Ishikawa (cell line): ENCODE data around the gene PARD3B.

Experiments
- CEBPB ChIP-seq: IDR thresholded peaks from 2 replicates; pipeline ENCODE4 v1.6.1; 2012
- CREB1 ChIP-seq: IDR thresholded peaks from 2 replicates; pipeline ENCODE4 v1.6.1; 2012; ENCODE audit warnings: low read depth
- EGR1 ChIP-seq: IDR thresholded peaks from 2 replicates; pipeline ENCODE4 v1.6.1; 2012
- EP300 ChIP-seq: IDR thresholded peaks from 2 replicates; pipeline ENCODE4 v1.6.1; 2012; ENCODE audit warnings: borderline replicate concordance
- FOXM1 ChIP-seq: IDR thresholded peaks from 2 replicates; pipeline ENCODE4 v1.6.1; 2012; ENCODE audit warnings: low read depth, borderline replicate concordance
- MAX ChIP-seq: IDR thresholded peaks from 2 replicates; pipeline ENCODE4 v1.6.1; 2012
- NFIC ChIP-seq: IDR thresholded peaks from 2 replicates; pipeline ENCODE4 v1.6.1; 2012
- RAD21 ChIP-seq: IDR thresholded peaks from 2 replicates; pipeline ENCODE4 v1.6.1; 2012; ENCODE audit warnings: low read depth
- REST ChIP-seq: IDR thresholded peaks from 2 replicates; pipeline ENCODE4 v1.6.1; 2012; ENCODE audit warnings: low read depth, mild to moderate bottlenecking
- TAF1 ChIP-seq: IDR thresholded peaks from 2 replicates; pipeline ENCODE4 v1.6.1; 2012; ENCODE audit warnings: low read depth, mild to moderate bottlenecking
- TEAD4 ChIP-seq: IDR thresholded peaks from 2 replicates; pipeline ENCODE4 v1.6.1; 2012
- USF1 ChIP-seq: IDR thresholded peaks from 2 replicates; pipeline ENCODE4 v1.6.1; 2012
- YY1 ChIP-seq: IDR thresholded peaks from 2 replicates; pipeline ENCODE4 v1.6.1; 2012; ENCODE audit warnings: low read depth
- ZBTB7A ChIP-seq: IDR thresholded peaks from 2 replicates; pipeline ENCODE4 v1.6.1; 2012; ENCODE audit warnings: low read depth

GRCh38 chr2:205574001-205574400, 1028.7 kb downstream of the PARD3B start:
- TF ChIP-seq TAF1 = no peak
- TF ChIP-seq FOXM1 = no peak
- no peak for TF ChIP-seq MAX
- no peak for TF ChIP-seq YY1
- TF ChIP-seq EP300 = no peak
- no peak for TF ChIP-seq NFIC
- no peak for TF ChIP-seq REST
- TF ChIP-seq RAD21 = no peak
- no peak for TF ChIP-seq ZBTB7A
- no peak for TF ChIP-seq CREB1
- TF ChIP-seq CEBPB = no peak
- TF ChIP-seq USF1 = no peak
- no peak for TF ChIP-seq TEAD4
- no peak for TF ChIP-seq EGR1
